ENCODE measurements around the gene CNMD.

CNMD gene

GRCh38 chr13:52673465-52673864 is 66.2 kb downstream of the CNMD start:
- DNase-seq: no peak

GRCh38 chr13:52670726-52671125 is 68.9 kb downstream of the CNMD start:
- DNase-seq: no peak

GRCh38 chr13:52669677-52670076 is 69.9 kb downstream of the CNMD start:
- no peak for DNase-seq

- DNase-seq: no peak
These were observed 74.3 kb downstream of the CNMD start for GRCh38 chr13:52665325-52665724.

GRCh38 chr13:52664272-52664671 is 75.3 kb downstream of the CNMD start:
- no peak for DNase-seq

- no peak for DNase-seq
These were observed 80.3 kb downstream of the CNMD start for GRCh38 chr13:52659340-52659739.

Measured in NCI-H187 treated with DMSO at 0.1 percent for 48 hours (cell line).